Adipocyte (in vitro differentiated cells): ENCODE measurements around the gene BBOF1.
A peak's percentile ranks its signal among the peaks of the same experiment; 100 is the strongest.
"Not testable (repeated sequence)": the region's sequence is repeated elsewhere in the genome, so short reads cannot be mapped to it uniquely, and the experiment has no call there.

Experiments used
- DNase-seq: peaks from one replicate; pipeline ENCODE4 v3.0.0-alpha.2; 2015; ENCODE audit warnings: low read depth
- H3K27me3 ChIP-seq: replicated peaks from 2 replicates; pipeline ENCODE4 v1.7.0; 2013; ENCODE audit warnings: mild to moderate bottlenecking, low read length, moderate library complexity; ENCODE audit not compliant: control insufficient read depth, insufficient read depth
- H3K36me3 ChIP-seq: 2 replicates; pipeline ENCODE4 v1.7.0; 2013; ENCODE audit warnings: low read length, mild to moderate bottlenecking, moderate library complexity; ENCODE audit not compliant: control insufficient read depth, insufficient read depth, severe bottlenecking
- H3K4me1 ChIP-seq: 2 replicates; pipeline ENCODE4 v1.7.0; 2013; ENCODE audit warnings: mild to moderate bottlenecking, low read length, moderate library complexity; ENCODE audit not compliant: control insufficient read depth, insufficient read depth
- H3K4me3 ChIP-seq: 2 replicates; pipeline ENCODE4 v1.7.0; 2013; ENCODE audit warnings: mild to moderate bottlenecking, low read length, moderate library complexity
- H3K9ac ChIP-seq: 2 replicates; pipeline ENCODE4 v1.7.0; 2013; ENCODE audit warnings: mild to moderate bottlenecking, low read length, moderate library complexity
- H3K9me3 ChIP-seq: 2 replicates; pipeline ENCODE4 v1.7.0; 2013; ENCODE audit warnings: mild to moderate bottlenecking, low read length, moderate library complexity; ENCODE audit not compliant: control insufficient read depth

BBOF1 gene

GRCh38 chr14:74018586-74019407 is at the start of gene BBOF1, which contains the start of gene ENTPD5:
Gene BBOF1, plus strand, starts transcription at chr14:74019349. Its CDS starts 130 bp downstream, at chr14:74019479.
Gene ENTPD5, minus strand, starts transcription at chr14:74019288. Its CDS starts 31,186 bp downstream, at chr14:73988102.
- Histone ChIP-seq H3K36me3 (peaks cover 5% of the 10 kb centered on the region), H3K4me1 (peaks cover 10% of the 10 kb centered on the region), H3K4me3 (peak within 1 kb of the TSS; percentile 99), H3K9ac (peak within 1 kb of the TSS; percentile 100), H3K27me3 (no peaks in the 10 kb centered on the region), H3K9me3 (no peaks in the 10 kb centered on the region)
- DNase-seq: peak; percentile 96

DNA sequence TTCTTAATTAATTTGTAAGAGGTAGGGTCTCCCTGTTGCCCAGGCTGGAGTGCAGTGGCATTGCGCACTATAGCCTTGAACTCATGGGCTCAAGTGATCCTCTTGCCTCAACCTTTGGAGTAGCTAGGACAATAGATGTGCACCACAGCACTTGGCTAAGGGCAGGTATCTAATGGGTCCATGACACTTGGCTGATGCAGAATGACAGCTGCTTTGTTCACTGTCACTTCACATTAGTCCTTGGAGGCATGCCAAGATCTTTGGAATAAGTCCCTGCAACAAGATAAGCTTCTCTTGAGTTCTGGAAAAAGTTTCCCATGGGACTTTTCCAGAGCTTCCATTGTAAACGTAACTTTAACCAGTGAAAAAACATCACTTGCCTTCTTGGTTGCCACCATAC is 45.7 kb upstream of the BBOF1 start:
- Histone ChIP-seq H3K9ac (no peak overlapping the region), H3K4me3 (no peak overlapping the region), H3K27me3 (no peaks in the 10 kb centered on the region), H3K9me3 (no peaks in the 10 kb centered on the region), H3K4me1 (no peaks in the 10 kb centered on the region), H3K36me3 (peaks cover 53% of the 10 kb centered on the region)
- no peak for DNase-seq

DNA sequence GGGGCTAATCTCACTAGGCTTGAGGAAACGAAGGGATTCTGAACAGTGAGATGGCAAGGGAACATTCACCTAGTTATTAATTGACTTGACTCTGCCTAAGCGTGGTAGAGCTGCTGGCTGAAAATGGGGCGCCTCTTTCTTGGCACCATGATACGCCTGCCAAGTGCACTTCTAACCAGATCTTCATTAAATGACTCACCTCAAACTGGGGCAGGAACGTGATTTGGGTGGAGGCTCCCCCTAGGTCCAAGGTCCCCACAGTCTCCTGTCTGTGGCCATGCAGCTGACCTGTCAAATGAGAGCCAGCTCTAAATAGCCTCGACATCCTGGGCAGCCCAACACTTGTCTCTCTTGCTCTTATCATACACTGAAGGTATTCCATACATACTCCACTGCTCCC is 43.0 kb upstream of the BBOF1 start:
- Histone ChIP-seq H3K4me1 (no peaks in the 10 kb centered on the region), H3K9ac (no peak overlapping the region), H3K9me3 (no peaks in the 10 kb centered on the region), H3K36me3 (peaks cover 40% of the 10 kb centered on the region), H3K4me3 (no peak overlapping the region), H3K27me3 (no peaks in the 10 kb centered on the region)
- no peak for DNase-seq

GRCh38 chr14:73977896-73978295 is 41.3 kb upstream of the BBOF1 start:
- Histone ChIP-seq H3K9me3 (no peaks in the 10 kb centered on the region), H3K27me3 (no peaks in the 10 kb centered on the region), H3K9ac (no peak overlapping the region), H3K4me3 (no peak overlapping the region), H3K36me3 (peaks cover 37% of the 10 kb centered on the region), H3K4me1 (no peaks in the 10 kb centered on the region)
- peak; percentile 32 for DNase-seq

DNA sequence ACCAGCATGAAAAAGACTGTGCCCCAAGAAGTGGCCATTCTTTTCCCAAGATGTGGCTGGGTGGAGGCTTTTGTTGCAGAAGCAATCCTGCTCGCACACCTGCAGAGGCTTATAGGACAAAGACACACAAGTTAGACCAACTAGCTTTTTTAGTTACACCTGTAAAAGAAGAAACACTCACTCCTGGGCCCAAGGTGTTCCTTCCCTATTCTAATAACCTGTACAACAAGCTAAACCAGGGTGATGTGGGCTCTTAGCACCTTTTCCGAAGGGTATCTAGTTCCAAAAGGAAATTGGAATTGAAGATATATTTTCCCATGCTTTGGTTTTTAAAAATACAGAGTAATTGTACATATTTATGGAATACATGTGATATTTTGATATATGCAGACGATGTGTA is 31.1 kb upstream of the BBOF1 start:
- no peak for DNase-seq
- Histone ChIP-seq H3K4me1 (no peaks in the 10 kb centered on the region), H3K9ac (no peak overlapping the region), H3K27me3 (no peaks in the 10 kb centered on the region), H3K4me3 (no peak overlapping the region), H3K9me3 (no peaks in the 10 kb centered on the region), H3K36me3 (peaks cover 20% of the 10 kb centered on the region)

GRCh38 chr14:73988656-73989055 is 30.5 kb upstream of the BBOF1 start:
- not testable (repeated sequence) for H3K4me1 ChIP-seq, H3K9ac ChIP-seq, DNase-seq, H3K27me3 ChIP-seq, H3K9me3 ChIP-seq, H3K4me3 ChIP-seq
- peaks cover 20% of the 10 kb centered on the region for H3K36me3 ChIP-seq

- no peaks in the 10 kb centered on the region for H3K9me3 ChIP-seq
- no peak for DNase-seq
- H3K27me3 ChIP-seq: no peaks in the 10 kb centered on the region
- H3K4me3 ChIP-seq: no peak overlapping the region
- no peak overlapping the region for H3K9ac ChIP-seq
- H3K36me3 ChIP-seq: peaks cover 18% of the 10 kb centered on the region
- no peaks in the 10 kb centered on the region for H3K4me1 ChIP-seq
These were observed 28.1 kb upstream of the BBOF1 start for GRCh38 chr14:73991092-73991491.

DNA sequence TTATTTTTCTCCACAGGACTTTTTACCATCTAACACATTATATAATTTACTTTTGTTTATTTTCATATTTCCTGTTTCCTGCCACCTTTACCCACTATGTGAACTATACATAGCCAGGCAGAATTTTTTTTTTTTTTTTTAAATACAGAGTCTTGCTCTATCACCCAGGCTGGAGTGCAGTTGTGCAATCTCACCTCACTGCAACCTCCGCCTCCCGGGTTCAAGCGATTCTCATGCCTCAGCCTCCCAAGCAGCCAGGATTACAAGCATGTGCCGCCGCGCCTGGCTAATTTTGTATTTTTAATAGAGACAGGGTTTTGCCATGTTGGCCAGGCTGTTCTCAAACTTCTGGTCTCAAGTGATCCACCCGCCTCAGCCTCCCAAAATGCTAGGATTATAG is 24.2 kb upstream of the BBOF1 start:
- not testable (repeated sequence) for DNase-seq, H3K9me3 ChIP-seq, H3K27me3 ChIP-seq, H3K9ac ChIP-seq, H3K4me3 ChIP-seq, H3K36me3 ChIP-seq, H3K4me1 ChIP-seq

DNA sequence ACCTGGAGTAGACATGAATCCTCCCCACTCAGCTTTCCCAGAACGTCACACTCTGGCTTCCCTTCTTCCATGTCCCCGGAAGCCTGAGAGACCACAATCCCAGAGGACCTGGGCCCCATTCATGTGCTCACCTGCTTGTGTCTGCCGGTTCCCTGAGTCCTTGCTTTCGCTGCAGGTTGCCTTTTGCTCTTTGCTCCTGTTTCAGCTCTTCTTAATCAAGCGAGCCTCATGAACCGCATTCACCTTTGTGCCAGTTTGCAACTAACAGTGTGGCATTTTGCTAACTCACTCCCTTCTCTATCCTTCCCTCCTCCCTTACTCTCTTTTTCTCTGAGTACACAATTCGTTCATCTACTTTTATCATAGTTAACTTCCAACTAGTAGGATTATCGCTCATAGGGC is 23.2 kb upstream of the BBOF1 start:
- Histone ChIP-seq H3K4me3 (no peak overlapping the region), H3K27me3 (no peaks in the 10 kb centered on the region), H3K36me3 (no peaks in the 10 kb centered on the region), H3K9ac (no peak overlapping the region), H3K9me3 (no peaks in the 10 kb centered on the region), H3K4me1 (no peaks in the 10 kb centered on the region)
- no peak for DNase-seq

DNA sequence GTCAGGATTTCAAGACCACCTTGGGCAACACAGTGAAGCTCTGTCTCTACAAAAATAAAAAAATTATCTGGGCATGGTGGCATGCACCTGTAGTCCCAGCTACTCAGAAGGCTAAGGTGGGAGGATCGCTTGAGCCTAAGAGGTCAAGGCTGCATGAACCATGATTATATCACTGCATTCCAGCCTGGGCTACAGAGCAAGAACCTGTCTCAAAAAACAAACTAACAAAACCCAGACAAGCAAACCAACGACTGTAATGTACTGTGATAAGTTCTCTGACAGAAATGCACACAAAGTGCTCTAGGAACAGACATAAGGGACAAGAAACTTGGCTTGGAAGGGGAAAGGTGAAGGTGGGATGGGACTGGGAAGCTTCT is 22.4 kb upstream of the BBOF1 start:
- H3K4me1 ChIP-seq: no peaks in the 10 kb centered on the region
- no peaks in the 10 kb centered on the region for H3K27me3 ChIP-seq
- DNase-seq: no peak
- H3K36me3 ChIP-seq: no peaks in the 10 kb centered on the region
- H3K4me3 ChIP-seq: no peak overlapping the region
- H3K9me3 ChIP-seq: no peaks in the 10 kb centered on the region
- no peak overlapping the region for H3K9ac ChIP-seq

DNA sequence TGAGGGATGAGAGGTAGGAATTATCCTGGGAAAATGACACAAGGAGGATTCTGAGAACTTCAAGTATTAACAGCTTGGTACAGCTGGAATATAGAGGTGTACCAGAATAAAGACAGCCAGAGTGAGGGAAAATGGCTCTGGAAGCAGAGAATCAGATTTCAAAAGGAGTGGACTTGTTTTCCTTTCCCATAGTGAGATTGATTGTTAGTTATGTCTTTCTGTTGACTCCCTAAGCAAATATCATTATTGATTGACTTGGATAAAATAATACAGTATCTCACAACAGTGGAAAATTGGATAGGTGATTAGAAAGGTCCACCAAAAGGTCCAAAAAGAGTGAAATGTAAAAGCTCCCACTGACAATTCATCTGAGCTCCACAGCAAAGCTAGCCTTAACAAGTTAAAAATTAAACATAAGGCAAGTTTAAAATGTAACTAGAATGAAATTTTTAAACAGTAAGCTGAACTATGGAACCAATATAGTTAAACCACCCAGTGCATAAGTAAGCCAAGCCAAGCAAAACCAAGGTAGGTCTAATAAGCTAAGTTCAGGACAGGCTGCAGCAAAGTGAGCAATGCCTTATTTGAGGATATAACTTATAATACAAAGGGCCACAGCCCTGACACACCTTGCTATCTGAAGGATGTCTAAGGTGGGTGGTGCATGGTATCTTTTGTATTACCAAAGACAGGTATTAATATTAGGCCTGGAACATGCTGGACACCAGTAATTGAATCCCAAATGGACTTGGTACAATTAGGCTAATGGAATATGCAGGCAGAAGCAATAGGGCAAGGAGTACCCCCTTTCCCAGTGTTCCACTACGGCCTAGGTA is 21.8 kb upstream of the BBOF1 start:
- no peak for DNase-seq
- Histone ChIP-seq H3K36me3 (no peaks in the 10 kb centered on the region), H3K4me1 (no peaks in the 10 kb centered on the region), H3K4me3 (no peak overlapping the region), H3K9ac (no peak overlapping the region), H3K9me3 (no peaks in the 10 kb centered on the region), H3K27me3 (no peaks in the 10 kb centered on the region)
